WERI-Rb-1 (cell line): ENCODE measurements around the gene NXN.
"Not testable (repeated sequence)": the region's sequence is repeated elsewhere in the genome, so short reads cannot be mapped to it uniquely, and the experiment has no call there.

ENCODE experiments used
- DNase-seq: peaks from one replicate; pipeline ENCODE4 v3.0.0-alpha.2; 2020
- H3K27ac ChIP-seq: fragments of 250-450 bp; sonication (Bioruptor Pico); 2 replicates; pipeline ENCODE4 v1.5.1; 2020; ENCODE audit warnings: mild to moderate bottlenecking, moderate library complexity
- H3K27me3 ChIP-seq: fragments of 250-450 bp; sonication (Bioruptor Pico); 2 replicates; pipeline ENCODE4 v1.5.1; 2021; ENCODE audit warnings: mild to moderate bottlenecking, low read depth, moderate library complexity; ENCODE audit not compliant: insufficient read depth, severe bottlenecking
- H3K36me3 ChIP-seq: fragments of 250-450 bp; sonication (Bioruptor Pico); 2 replicates; pipeline ENCODE4 v1.5.1; 2020; ENCODE audit warnings: mild to moderate bottlenecking, moderate library complexity
- H3K4me3 ChIP-seq: 2 replicates; pipeline ENCODE4 v1.5.1; 2011; ENCODE audit warnings: low read depth, mild to moderate bottlenecking, control low read depth, low read length
- H3K9me3 ChIP-seq: fragments of 250-450 bp; sonication (Bioruptor Pico); 2 replicates; pipeline ENCODE4 v1.5.1; 2021; ENCODE audit warnings: mild to moderate bottlenecking, moderate library complexity; ENCODE audit not compliant: severe bottlenecking
- CTCF ChIP-seq: IDR thresholded peaks from 2 replicates; pipeline ENCODE4 v1.5.1; 2011; ENCODE audit warnings: low read depth, mild to moderate bottlenecking, control low read depth, inconsistent platforms, low read length

NXN gene

GRCh38 chr17:788551-788950 lies 191.0 kb downstream of the NXN start:
- peak; percentile 0 for DNase-seq
- no peak overlapping the region for H3K4me3 ChIP-seq
- TF ChIP-seq CTCF = no peak
- no peaks in the 10 kb centered on the region for H3K27me3 ChIP-seq
- no peak overlapping the region for H3K27ac ChIP-seq
- no peaks in the 10 kb centered on the region for H3K9me3 ChIP-seq
- peaks cover 57% of the 10 kb centered on the region for H3K36me3 ChIP-seq

- Histone ChIP-seq H3K27ac (no peak overlapping the region), H3K4me3 (no peak overlapping the region), H3K36me3 (peaks cover 53% of the 10 kb centered on the region), H3K27me3 (no peaks in the 10 kb centered on the region), H3K9me3 (no peaks in the 10 kb centered on the region)
- no peak for TF ChIP-seq CTCF
- DNase-seq = no peak
Observed at GRCh38 chr17:787641-788221, 191.8 kb downstream of the NXN start.

GRCh38 chr17:785901-786300 lies 193.7 kb downstream of the NXN start:
- not testable (repeated sequence) for H3K9me3 ChIP-seq, H3K4me3 ChIP-seq, H3K27me3 ChIP-seq, DNase-seq, H3K27ac ChIP-seq
- peaks cover 47% of the 10 kb centered on the region for H3K36me3 ChIP-seq

- Histone ChIP-seq H3K9me3 (no peaks in the 10 kb centered on the region), H3K36me3 (peaks cover 36% of the 10 kb centered on the region), H3K4me3 (no peak overlapping the region), H3K27ac (no peak overlapping the region), H3K27me3 (no peaks in the 10 kb centered on the region)
- no peak for TF ChIP-seq CTCF
- DNase-seq = no peak
Observed at GRCh38 chr17:784143-784542, 195.4 kb downstream of the NXN start.

GRCh38 chr17:781805-782731 lies 197.5 kb downstream of the NXN start, which contains the start of the genes GLOD4 and MRM3:
TSS of gene GLOD4 (minus strand) at chr17:782280. CDS start at chr17:782255, 25 bp downstream.
TSS of gene MRM3 (plus strand) at chr17:782353. CDS start at chr17:782379, 26 bp downstream.
- Histone ChIP-seq H3K27ac (peak within 1 kb of the TSS; percentile 95), H3K9me3 (no peaks in the 10 kb centered on the region), H3K27me3 (no peaks in the 10 kb centered on the region), H3K4me3 (peak within 1 kb of the TSS; percentile 94), H3K36me3 (peaks cover 35% of the 10 kb centered on the region)
- DNase-seq = peak; percentile 87
- TF ChIP-seq CTCF = 0 out of 2 replicates have a peak, but pooled peaks have one; percentile 8

GRCh38 chr17:778096-778495 lies 201.5 kb downstream of the NXN start:
- Histone ChIP-seq H3K27me3 (no peaks in the 10 kb centered on the region), H3K4me3 (no peak overlapping the region), H3K36me3 (peaks cover 64% of the 10 kb centered on the region), H3K27ac (no peak overlapping the region), H3K9me3 (no peaks in the 10 kb centered on the region)
- no peak for DNase-seq
- no peak for TF ChIP-seq CTCF
